GM21515 (cell line): Measurements from ENCODE around the gene CRACR2B.

Source experiments
- ATAC-seq: cut with Tn5 transposase; IDR thresholded peaks from one replicate; pipeline ENCODE4 v1.9.1; 2021; ENCODE audit not compliant: unreplicated experiment

CRACR2B gene

DNA sequence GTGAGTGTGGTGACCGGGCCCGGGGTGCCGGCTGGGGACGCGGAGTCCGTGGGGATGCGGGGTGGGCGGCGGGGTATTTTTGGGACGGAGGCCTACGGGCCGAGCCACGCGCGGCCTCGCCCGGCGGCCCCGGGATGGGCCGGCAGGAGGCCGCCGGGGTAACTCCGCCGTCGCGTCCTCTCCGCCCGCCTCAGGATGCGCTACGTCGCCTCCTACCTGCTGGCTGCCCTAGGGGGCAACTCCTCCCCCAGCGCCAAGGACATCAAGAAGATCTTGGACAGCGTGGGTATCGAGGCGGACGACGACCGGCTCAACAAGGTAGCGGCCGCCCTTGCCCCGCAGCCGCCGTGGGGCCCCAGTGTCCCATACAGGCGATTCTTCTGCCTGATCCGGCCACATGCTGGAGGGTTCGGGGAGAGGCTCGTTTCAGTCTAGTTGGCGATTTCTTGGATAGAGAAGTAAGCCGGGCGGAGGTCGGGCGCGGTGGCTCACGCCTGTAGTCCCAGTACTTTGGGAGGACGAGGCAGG is 17.6 kb upstream of the CRACR2B start:
- no peak for ATAC-seq

DNA sequence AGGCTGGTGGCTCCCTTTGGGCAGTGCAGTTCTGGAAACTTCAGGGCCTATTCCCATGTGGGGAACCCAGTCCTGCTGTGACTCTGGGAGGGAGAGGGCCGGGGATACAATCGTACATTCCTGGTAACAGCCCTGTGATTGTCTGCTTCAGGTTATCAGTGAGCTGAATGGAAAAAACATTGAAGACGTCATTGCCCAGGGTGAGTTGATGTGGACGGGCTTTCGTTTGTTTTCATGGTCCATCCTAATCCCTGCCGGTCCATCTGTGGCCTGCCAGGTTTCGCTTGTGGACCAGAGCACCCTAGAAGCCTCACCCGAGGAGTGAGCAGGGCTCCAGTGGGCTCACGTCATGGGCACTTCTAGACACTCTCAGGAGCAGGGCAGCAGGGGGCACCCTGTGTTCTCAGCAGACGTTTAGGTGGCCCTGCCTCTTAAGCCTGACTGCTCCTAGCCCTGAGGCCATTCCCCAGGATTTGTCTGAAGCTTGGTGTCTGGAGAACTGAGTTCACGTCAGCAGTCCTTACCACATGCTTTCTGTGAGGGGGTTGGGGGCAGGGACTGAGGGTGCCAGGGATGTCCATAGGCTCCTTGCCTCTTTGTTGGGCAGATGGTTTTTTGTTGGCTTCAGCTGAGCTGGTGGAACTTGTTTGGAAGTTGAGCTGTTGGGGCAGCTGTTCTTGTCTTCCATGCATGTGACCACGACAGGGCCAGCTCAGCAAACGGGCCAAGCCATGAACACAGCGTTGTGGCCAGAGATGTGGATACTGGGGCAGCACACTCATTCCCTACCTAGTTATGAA is 16.1 kb upstream of the CRACR2B start:
- ATAC-seq: no peak

DNA sequence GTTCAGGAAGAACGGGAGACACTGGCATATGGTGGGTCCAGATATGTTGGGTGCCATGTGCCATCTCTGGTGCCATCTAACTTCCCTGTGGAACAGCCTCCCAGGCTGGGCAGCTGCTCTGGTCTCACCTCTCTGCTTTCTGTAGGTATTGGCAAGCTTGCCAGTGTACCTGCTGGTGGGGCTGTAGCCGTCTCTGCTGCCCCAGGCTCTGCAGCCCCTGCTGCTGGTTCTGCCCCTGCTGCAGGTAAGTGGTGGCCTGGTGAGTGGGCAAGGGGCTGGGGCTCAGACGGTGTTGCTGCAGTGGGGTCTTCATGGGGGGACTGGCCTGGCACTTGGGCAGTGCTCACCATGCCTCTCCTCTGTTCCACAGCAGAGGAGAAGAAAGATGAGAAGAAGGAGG is 15.3 kb upstream of the CRACR2B start:
- ATAC-seq: no peak

DNA sequence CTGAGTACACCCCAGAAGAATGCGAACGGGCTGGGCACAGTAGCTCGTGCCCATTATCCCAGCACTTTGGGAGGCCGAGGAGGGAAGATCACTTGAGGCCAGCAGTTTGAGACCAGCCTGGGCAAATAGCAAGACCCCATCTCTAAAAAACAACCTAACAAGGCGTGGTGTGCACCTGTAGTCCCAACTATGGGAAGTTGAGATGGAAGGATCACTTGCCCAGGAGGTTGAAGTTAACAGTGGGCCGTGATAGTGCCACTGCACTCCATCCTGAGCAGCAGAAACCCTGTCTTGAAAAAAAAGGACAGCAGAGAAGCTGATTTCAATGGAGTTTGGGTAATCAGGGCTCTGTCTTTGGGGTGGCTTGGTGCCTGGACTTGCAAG is 14.7 kb upstream of the CRACR2B start:
- ATAC-seq: no peak

DNA sequence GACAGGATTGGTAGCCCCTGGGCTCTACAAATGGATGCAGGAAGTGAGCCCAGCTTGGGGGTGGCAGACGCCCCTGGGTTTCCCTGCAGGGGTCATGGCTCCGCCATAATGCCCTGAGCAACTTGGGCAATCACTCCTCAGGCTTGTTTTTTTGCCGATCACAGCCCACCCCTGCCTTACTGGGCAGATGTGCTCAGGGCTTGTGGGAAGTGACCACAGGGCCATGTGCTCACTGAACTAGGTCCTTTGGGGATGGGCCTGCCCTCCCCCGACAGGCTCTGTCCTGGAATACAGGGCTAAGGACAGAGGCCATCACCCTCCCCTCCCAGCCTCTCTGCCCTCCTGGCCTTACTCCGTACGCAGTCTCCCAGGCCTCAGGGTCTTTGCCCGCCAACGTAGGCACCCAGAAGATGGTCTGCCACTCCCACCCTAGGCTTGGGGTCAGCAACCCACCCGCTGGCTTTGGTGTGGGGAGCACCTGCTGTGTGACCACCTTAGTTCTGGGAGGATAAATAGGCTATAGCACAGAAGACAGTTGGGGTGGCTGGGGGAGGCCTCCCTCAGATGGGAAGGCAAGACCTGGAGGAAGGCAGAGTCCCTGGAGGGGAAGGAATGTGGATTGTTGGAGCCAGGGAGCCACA is 14.1 kb upstream of the CRACR2B start:
- no peak for ATAC-seq

DNA sequence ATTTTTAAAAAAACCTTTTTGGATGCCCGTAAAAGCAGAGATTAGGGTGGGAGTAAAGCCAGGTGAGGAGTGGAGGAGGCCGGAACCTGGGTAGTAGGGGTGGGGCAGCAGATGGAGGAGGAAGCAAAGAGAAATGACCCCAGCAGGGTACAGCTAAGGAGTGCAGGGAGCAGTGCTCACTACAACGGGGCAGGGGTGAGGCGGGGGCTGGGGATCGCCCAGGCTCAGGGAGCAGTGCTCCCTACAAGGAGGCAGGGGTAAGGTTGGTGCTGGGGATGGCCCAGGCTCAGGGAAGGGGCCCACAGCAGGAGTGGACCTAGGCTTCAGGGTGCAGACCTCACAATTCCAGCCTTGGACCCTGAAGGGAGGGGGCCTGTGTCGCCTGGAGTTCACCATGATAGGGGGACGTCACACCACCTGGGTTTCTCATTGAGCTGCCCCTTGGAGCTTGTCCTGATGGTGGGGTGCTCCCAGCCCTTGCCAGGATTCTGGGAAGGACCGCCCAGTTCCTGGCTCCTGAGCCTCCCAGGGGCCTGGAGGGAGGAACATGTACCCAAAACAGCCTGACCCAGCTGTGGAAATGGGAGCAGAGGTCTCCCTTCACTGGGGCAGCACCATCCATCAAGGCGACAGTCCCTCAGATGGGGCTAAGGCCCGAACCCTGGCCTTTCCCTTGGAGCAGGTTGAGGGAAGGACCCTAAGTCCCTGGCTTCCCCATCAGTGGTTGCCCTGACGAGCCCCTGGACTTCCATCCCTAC is 11.9 kb upstream of the CRACR2B start:
- ATAC-seq: no peak

DNA sequence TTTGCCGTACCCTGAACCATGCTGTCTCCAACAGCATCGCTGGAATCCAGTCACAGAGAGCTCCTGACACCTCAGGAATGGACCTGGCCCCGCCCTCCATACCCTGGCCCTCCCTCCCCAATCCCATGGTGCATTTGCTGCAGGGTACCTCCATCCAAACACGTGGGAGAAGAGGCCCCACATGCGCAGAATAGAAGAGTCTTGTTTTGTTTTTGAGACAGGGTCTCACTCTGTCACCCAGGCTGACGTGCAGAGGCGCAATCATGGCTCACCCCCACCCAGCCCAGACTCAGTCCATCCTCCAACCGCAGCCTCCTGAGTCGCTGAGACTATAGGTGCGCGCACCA is 11.3 kb upstream of the CRACR2B start:
- no peak for ATAC-seq

DNA sequence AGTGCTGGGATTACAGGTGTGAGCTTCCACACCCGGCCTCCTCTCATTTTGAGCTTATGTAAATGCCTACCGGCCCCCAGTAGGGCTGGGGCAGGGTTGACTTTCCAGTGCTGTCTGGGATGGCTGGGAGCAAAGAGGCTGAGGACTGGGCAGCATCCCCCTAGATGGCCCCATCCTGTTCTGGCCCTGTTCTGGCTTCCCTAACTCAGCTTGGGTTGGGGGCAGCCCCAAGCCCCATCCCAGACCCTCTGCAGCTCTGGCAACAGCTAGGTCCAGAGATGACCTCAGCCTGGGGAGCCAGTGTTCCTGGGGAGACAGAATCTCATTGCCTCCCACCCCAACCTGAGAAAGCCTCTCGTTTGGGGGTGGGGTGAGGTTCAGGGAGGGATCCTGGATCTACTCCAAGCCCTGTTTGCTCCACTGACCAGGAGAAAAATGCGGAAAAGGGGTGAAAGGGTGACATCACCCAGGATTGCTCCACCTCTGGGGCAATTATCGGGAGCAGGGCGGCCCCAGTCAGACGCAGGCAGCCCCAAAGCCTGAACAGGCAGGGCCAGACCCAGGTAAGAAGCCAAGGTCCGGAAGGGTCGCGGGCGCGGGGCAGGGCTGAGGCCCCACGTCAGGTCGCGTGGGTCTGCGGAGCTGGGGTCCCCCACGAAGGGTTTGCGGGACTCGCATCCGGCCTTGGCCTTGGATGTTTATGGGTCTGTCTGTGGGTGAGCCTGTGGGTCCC is 9.2 kb upstream of the CRACR2B start, which contains the start of gene PNPLA2:
Gene PNPLA2, plus strand, starts transcription at position 519 of the 733 bp plus-strand sequence. CDS start 805 bp downstream, outside the sequence.
- ATAC-seq: peak; percentile 3

DNA sequence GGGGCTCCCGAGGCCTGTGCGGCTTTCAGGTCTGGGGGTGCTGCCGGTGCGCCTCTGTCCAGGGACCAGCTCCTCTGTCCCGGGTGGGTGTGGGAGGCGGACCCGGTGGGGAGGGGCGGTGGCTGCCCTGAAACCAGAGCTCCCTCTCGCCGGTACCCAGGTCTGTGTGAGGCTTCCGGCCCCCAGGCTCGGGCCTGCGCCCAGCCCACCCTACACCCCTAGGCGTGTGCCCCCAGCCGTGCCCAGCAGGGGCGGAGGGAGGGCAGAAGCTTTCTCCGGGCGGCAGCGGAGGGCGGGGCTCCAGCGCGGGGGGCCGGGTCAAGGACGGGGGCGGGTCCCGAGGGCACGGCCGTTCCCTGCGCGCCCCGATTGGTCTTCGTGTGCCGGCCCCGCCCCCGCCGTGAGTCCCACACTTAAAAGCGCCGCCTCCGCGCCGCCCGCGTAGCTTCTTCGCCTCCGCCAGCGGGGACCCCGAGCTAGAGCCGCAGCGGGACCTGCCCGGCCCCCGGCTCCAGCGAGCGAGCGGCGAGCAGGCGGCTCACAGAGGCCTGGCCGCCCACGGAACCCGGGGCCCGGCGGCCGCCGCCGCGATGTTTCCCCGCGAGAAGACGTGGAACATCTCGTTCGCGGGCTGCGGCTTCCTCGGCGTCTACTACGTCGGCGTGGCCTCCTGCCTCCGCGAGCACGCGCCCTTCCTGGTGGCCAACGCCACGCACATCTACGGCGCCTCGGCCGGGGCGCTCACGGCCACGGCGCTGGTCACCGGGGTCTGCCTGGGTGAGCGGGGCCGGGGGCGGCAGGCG is 8.4 kb upstream of the CRACR2B start:
- peak; percentile 56 for ATAC-seq

DNA sequence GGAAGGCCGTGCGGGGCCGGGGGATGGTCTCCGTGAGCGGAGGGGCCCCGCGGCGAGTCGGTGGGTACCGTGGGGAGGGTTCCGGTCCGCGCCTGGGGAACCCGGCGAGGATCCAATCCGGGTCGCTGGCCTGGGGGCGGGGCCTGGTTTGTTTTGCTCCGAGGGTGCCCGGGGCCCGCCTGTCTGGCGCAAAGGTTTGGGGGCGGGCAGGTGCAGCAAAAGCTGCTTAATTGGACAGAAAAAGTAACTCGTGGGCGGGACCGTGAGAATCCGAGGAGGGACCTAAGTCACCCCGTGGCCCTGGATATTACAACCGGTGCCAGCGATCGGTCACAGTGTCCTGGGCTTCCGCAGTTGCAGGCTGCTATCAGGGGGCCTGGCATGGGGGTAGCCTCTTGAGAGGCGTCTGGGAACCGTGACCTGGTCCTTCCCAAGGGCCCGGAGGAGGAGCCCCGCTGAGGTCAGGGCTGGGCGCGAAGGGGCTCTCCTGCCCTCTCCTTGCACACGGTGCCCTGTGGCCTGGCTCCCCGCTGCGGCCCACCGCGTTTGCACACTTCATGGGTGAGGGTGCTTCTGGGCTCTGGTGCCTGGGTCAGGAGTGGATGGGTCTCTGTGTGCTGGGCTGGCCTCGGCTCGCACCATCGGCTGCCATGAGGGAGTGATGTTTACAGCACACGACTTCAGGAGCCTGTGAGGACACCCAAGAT is 7.6 kb upstream of the CRACR2B start:
- ATAC-seq: peak; percentile 49

DNA sequence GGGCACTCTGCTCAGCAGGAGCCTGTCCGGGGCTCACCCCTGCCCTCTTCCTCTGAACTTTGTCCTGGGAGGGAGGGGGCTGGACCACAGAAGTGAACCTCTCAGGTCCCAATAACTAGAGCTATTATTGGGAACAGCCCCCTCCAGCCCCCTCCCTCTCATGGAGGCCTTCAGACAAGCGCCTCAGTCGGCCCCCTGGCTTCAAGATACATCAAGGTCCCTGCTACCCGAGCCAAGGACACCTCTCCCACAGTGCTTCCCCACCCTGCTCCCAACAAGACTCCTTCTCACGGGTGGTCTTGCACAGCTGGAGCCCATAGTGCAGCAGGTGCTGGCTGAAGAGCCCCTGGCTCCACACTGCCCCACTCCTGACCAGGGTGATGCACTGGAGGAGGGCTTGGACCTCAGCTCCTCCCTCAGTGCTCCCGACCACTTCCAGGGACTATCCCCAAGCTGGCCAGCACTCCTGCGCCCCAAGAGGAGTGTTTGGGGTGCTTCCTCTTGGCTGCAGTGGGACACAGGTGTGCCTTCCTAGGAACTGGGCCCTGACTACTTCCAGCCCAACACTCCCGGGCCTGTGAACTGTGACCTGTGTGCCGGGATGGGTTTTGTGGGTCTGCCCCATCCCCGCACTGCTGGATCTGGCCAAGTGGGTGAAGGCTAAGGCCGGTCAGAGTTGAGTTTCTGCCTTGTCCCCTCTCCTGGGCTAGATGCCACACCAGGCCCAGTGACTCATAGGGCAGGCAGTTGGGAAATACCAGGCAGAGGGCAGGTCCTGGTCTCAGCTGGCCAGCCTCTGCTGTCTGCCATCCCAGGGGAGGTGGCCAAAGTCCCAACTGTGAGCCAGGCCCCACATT is 6.8 kb upstream of the CRACR2B start:
- no peak for ATAC-seq

DNA sequence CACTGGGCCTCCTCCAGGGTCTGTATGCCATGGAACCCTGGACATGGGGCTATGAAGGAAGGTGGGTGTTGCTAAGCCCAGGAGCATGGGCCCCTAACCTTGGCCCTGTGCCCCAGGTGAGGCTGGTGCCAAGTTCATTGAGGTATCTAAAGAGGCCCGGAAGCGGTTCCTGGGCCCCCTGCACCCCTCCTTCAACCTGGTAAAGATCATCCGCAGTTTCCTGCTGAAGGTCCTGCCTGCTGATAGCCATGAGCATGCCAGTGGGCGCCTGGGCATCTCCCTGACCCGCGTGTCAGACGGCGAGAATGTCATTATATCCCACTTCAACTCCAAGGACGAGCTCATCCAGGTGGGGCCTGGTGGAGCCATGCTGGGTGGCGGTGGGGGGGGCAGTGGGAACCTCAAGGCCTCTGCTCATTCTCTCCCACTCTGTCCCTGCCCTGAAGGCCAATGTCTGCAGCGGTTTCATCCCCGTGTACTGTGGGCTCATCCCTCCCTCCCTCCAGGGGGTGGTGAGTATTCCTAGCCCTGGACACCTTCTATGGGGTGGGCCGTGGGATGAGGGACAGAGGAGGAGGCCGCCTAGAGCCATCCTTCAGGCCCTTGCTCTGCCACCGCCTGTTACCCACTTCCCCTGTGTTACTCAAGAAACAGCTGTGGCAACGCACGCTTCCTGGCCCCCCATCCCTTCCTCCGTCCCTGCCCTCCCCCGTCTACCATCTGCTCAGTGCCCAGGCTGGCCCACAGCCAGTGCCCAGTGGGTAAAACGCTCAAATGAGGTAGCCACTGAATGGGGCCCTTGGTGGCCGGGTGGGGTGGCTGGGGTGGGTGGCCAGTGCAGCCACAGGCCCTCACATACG is 6.0 kb upstream of the CRACR2B start:
- ATAC-seq: no peak

DNA sequence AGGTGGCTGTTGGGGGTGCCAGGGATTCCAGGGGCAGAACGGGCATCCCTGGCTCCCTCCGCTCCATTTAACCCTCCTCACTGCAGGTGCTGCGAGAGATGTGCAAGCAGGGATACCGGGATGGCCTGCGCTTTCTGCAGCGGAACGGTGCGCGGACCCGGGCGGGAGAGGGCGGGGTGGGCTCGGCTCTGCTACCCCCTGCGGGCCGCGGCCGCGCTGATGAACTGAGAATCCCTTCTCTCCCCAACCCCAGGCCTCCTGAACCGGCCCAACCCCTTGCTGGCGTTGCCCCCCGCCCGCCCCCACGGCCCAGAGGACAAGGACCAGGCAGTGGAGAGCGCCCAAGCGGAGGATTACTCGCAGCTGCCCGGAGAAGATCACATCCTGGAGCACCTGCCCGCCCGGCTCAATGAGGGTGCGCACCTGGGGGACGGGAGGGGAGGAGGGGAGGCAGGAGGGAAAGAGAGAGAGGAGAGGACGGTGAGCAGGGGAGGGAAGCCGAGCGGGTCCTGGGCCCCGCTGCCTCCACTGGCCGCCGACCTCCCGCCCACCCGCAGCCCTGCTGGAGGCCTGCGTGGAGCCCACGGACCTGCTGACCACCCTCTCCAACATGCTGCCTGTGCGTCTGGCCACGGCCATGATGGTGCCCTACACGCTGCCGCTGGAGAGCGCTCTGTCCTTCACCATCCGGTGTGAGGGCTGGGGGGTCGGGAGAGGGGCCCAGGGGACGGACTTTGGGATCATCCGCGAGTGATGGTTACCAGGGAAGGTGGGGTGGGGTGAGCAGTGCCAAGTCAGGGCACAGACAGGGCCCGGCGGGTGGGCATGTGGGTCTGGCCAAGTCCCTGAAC is 4.1 kb upstream of the CRACR2B start:
- ATAC-seq: no peak

DNA sequence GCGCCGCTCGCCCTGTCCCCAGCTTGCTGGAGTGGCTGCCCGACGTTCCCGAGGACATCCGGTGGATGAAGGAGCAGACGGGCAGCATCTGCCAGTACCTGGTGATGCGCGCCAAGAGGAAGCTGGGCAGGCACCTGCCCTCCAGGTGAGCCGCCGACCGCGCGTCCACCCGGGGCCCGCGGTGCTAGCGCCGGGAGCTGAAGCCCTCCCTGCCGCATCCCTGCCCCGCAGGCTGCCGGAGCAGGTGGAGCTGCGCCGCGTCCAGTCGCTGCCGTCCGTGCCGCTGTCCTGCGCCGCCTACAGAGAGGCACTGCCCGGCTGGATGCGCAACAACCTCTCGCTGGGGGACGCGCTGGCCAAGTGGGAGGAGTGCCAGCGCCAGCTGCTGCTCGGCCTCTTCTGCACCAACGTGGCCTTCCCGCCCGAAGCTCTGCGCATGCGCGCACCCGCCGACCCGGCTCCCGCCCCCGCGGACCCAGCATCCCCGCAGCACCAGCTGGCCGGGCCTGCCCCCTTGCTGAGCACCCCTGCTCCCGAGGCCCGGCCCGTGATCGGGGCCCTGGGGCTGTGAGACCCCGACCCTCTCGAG is 3.3 kb upstream of the CRACR2B start:
- ATAC-seq: no peak

DNA sequence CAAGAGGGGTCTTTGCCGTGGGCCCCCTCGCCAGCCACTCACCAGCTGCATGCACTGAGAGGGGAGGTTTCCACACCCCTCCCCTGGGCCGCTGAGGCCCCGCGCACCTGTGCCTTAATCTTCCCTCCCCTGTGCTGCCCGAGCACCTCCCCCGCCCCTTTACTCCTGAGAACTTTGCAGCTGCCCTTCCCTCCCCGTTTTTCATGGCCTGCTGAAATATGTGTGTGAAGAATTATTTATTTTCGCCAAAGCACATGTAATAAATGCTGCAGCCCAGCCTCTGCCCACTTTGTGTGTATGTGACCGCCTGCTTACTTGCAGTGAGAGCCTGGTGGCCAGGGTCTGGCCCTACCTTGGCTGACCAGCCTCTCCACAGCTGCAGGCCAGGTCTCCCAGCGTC is 2.8 kb upstream of the CRACR2B start:
- no peak for ATAC-seq
